GM21786 (cell line): ENCODE measurements around the gene SLC30A2.

ENCODE experiments used
- ATAC-seq: cut with Tn5 transposase; IDR thresholded peaks from one replicate; pipeline ENCODE4 v1.9.1; 2021; ENCODE audit not compliant: unreplicated experiment

Gene SLC30A2

DNA sequence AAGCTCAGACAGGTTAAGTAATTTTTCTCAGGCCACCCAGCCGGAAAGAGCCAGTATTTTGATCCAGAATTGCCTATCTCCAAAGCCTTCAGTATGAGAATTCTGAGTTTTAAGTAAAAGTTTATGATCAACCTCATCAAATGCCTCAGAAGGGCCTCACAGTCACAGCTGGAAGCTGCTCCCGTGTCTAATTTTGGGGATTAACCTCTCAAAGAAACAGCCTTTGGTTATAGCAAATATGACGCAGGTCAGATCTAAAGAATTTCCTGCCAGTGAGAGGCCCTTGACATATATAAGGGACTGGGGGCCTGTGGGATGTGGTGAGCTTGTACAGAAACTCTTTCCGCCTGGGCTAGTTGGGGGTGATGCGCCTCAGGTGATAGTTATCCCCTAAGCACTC, 22.1 kb downstream of the SLC30A2 start:
- ATAC-seq = no peak

DNA sequence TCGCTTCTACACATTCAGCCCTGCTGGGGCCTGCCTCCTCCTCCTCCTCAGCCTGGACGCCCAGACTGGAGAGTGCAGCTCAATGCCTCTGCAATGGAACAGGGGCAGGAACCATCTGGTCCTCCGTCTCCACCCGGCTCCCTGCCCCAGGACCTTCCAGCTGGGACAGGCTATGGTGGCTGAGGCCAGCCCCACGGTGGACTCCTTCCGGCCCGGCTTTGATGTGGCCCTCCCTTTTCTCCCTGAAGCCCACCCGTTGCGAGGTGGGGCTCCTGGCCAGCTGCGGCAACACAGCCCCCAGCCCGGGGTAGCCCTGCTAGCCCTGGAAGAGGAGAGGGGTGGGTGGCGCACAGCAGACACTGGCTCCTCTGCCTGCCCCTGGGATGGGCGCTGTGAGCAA, 22.9 kb downstream of the SLC30A2 start:
- no peak for ATAC-seq

DNA sequence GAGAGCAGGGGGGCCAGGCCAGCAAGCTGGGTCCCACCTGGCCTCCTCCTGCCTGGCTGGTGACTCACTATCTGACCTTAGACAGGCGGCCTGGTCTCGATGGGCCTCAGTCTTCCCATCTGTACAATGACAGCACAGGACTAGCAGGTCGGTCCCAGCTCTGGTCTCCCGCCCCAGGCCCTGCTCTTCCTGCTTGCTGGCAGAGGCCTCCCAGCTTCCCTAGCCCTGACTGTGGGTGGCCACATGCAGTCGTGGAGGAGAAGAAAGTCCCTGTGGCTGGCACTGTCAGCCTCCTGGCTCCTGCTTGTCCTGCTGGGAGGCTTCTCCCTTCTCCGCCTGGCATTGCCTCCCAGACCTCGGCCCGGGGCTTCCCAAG, 23.5 kb downstream of the SLC30A2 start:
- ATAC-seq = no peak

DNA sequence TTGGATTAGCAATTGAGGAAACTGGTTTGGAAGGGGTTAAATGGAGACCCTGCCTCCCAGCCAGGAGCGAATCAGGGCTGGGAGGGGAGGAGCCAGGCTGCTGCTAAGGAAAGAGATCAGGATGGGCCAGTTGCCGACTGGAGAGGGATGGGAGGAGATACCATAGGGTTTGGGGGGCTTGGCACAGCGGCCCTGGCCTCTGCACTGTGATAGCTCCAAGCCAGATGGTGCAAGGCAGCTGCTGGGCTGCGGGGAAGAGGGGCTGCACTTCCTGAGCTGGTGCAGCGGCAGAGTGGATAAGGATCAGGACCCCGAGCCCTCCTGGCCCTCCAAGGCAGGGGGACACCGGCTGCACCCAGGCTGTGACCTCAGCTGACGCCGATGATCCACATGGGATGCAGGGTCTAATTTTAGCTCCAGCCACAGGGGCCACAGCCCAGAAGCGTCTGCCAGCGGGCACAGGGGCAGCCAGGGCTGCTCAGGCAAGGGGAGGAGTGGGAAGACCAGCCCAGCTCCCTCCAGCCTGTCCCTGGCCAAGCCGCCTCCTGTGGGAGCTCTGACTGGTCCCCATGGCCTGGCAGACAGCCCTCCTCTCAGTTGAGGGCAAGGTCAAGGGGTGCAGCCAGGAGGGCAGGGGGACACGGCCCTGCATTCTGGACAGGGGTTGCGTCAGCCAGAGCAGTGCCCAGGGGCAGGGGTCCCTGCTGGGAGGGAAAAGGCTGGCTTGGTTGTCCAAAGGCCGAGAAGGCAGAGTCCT, 24.1 kb downstream of the SLC30A2 start, which contains the start of gene EXTL1:
TSS of gene EXTL1 (plus strand) at position 129 of the 757 bp plus-strand sequence. CDS start 872 bp downstream, outside the sequence.
- no peak for ATAC-seq

DNA sequence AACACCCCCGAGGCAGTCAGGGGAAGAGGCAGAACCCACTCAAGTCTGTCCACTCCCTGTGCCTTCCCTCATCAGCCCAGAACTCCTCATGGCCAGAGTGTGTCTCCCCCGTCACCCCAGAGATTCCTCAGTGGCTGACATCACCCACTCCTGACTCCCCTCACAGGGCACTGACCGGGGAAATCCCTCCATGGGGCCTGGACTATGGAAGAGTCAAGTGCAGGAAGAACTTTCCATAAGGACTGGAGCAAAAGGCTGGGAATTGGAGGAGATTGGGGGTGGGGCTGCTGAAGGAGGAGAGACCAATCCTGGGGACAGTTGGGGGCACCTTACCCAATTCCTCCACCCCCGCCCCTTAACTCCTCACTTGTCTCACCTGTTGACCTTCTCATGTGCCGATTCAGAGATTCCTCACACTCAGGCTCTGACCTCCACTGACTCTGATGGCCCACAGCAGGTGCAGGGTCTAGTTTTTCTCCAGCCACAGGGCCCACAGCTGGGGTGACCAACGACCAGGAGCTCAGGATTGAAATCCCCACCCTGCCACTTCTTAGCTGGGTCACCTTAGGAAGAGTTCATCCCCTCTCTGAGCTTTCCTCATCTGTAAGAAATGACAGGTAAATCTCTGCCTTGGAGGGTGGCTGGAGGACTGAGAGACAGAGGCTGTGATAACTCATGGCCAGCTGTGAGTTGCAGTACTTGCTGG, 24.8 kb downstream of the SLC30A2 start:
- no peak for ATAC-seq

DNA sequence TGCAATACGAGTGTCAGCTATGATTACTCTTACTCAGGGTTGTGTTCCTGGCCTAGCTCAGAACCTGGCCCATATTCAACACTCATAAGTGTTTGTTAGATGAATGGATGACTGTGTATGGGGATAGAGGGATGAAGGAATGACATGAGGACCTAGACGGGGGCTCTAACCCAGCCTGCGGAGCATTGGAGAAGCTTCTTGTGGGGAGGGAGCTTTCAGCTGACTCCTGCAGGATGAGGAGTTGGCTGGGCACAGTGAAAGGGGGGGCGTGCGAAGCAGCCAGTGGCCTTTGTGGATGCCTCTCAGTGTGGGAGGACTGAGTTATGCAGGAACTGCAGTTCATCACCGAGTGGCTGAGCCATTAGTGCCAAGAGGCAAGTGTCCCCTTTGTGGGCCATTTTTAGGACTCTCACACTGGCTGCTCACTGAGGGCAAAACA, 25.6 kb downstream of the SLC30A2 start:
- ATAC-seq = no peak

DNA sequence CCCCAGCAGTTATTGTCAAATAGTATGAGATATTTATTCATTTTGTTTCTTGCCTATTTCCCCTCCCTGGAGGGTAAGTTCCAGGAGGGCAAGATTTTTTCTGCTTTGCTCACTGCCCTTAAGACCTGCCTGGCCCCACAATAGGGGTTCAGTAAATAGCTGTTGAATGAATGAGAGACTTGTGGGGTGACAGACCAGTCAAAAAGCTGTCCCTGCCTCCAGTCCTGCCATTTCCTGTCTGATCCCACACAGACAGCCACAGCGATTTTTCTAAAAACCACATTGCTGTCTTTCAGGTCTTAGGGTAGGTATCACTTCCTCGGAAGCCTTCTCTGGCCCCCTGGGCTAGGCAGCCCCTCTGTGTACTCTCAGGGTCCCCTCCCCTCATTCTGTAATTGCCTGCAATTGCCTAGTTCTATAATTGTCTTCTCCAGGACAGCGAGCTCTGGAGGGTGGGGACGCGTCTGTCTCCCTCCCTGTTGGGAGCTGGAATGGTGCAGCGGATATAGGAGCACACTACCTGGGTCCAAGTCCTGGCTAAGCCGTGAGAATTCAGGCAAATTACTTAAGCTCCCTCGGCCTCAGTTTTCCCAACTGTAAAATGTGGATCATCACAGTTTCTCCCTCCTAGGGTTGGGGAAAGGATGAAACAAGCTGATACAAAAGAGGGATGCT, 26.1 kb downstream of the SLC30A2 start:
- no peak for ATAC-seq

DNA sequence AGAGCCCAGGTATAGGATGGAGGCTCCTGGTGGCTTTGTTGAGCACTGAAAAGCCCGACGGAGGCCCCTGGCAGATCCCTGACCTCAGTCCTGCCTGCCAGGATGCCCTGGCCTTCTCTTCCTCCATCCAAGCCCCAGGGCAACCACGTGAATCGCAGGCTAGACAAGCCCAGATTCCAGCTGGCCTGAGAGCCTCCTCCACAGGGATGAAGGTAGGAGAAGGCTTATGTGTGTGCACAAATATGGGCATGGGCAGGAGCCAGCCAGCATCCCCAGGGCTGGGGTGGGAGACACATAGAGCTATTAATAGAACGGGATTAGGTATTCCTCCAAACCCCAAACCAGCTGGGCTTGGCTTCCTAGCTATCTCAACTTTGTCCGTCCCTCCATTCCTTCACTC, 28.3 kb downstream of the SLC30A2 start:
- ATAC-seq = no peak

DNA sequence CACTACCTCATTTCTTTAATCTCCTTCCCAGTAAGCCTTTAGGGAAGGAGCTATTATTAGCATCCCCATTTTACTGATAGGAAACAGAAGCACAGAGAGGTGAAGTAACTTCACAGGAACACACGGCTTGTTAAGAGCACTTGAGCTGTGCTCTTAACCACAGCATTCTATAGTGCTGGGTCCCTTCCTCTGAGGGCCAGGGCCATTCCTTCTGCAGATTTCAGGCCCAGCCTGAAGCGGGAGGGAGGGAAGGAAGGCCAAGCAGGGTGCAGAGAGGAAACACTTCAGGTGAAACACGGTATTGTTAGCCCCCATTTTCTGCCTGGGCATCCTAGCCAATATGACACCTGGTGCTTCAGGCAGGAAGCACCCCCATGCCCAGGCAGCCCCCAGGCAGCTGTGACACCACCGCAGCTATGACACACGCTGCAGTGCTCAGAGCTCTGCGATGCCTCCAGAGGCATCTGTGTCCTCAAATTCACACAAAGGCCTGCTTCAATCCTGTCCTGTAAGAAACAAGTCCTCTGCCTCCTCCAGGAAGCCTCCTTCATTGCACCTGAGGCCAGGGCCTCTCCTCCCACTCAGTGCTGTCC, 28.9 kb downstream of the SLC30A2 start:
- no peak for ATAC-seq

DNA sequence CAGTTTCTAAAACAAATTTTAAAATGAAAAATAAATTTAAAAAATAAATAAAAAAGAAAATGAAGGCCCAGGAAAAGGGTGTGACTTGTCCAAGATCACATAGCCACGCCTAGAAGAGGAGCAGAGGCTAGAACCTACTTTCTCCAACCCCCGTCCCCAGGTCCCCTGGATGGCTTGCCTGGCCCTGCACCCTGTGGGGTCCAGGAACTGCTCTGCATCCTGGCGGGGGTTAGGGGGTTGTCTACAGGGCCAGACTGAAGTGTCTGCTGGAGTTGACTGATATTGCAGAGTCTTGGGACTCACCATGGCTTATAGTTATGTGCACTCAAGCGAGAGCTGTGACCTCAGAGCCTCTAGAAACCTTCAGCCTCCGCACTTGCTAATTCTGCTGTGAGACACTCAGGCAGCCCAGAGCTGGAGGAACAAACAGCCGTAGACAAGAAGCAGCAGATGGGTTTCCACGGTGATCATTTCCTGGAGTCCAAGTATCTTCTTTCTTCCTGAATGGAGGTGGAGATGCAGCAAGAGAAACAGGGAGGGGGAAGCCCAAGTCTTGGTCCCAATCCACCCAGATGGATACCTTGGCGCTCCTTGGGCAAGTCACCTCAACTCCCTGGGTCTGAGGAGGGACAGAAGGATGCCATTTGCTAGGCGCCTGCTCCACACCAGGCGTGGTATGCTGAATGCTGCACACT, 29.5 kb downstream of the SLC30A2 start:
- no peak for ATAC-seq

DNA sequence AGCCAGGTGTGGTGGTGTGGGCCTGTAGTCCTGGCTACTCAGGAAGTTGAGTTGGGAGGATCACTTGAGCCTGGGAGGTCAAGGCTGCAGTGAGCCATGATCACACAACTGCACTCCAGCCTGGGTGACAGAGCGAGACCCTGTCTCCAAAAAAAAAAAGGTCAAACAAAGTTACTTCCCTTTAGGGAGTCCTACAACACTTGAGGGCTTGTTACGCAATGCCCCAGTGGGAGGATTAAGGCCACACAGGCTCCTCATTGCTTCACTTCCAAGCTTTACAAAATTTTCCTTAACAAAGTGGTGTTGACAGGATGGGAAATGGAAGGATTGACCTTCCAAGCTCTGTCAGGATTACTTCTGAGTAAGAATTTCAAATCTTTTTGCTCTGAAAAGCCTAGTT, 30.6 kb downstream of the SLC30A2 start:
- no peak for ATAC-seq

DNA sequence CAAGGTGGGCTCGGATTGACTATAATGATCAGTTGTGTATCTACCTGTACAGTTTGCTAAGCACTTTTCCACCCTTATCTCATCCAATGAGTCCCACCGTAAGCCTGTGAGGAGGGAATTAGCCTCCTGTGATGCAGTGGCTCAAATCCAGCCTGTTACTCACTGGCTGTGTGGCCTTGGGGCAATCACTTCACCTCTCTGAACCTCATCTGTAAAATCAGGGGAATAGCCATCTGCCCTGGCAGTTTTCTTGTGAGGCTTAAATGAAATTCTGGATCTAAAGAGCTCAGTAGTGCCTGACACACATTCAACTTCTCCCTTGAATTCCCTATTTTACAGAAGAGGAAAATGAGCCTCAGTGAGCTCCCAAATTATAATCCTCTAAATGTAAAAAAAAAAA, 31.7 kb downstream of the SLC30A2 start:
- ATAC-seq = no peak

DNA sequence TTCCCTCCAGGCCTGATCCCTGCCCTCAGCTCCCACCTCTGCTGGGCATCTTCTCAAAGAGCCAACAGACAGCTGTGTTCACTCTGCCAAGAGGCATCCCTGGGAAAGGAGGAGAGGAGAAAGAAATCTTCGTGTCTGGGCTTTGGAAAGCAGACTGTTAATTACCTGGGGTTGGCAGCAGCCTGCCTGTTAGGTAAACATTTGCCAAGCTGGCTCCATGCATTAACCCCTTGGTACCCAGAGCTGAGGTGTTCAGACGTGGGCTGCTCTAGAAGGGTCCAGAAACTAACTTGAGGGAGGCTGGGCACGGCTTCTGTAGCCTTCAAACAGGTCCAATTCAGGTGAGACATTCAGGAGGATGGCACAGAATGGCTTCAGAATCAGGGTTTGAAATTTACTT, 33.1 kb downstream of the SLC30A2 start:
- ATAC-seq = no peak

DNA sequence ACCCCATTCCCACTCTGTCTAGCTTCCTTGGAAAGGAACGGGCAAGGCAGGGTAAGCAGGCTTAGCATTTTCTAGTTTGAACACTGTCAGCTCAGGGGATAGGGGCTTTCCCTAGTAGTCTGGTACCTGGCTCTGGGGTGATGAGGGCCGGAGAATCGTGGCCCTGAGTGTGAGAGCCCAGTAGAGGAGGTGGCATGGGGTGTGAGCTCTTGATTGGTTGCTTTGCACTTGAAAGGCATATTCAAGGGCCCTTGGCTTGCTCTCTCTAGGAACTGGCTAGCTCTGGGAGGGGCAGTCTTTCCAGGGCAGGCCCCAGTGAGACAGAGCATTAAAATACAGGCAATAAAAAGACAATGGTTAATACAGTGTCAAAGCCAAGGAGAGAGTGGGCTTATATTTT, 35.1 kb downstream of the SLC30A2 start:
- no peak for ATAC-seq

DNA sequence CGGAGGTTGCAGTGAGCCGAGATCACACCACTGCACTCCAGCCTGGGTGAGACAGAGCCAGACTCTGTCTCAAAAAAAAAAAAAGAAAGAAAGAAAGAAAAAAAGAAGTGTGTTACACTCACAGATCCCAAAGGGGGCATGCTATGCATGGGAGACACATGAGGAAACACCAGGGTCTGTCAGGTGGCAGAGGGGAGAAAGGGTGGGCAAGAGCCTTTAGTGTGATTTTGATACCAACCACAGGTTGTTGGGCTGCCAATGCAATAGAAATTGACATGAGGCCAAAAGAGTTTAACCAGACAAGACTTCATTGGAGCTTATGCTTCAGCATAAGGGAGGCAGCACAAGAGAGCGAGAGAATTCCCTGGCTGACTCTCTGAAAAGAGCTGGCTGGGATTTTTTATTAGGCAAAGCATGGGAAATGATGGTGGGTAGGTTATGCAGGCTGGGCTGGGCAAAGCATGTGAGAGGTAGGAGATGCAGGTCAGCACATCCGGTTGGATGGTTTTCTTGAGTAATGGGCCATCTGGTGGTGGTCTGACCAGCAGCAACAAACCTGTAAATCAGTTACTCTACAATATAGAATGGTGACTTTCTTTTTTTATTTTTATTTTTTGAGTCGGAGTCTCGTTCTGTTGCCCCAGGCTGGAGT, 36.0 kb downstream of the SLC30A2 start:
- no peak for ATAC-seq

DNA sequence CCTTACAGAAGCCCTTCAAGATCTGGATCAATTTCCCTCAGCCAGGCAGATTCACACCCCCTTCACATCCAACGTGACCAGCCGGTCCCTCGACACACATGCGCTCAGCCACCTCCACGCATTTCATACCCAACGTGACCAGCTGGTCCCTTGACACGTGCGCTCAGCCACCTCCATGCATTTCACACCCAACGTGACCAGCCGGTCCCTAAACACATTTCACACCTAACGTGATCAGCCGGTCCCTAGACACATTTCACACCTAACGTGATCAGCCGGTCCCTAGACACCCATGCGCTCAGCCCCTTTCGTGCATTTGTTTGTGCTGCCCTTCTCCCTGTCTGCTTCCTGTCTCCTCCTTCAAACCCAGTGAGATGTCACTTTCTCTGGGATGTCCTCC, 39.2 kb downstream of the SLC30A2 start:
- no peak for ATAC-seq

DNA sequence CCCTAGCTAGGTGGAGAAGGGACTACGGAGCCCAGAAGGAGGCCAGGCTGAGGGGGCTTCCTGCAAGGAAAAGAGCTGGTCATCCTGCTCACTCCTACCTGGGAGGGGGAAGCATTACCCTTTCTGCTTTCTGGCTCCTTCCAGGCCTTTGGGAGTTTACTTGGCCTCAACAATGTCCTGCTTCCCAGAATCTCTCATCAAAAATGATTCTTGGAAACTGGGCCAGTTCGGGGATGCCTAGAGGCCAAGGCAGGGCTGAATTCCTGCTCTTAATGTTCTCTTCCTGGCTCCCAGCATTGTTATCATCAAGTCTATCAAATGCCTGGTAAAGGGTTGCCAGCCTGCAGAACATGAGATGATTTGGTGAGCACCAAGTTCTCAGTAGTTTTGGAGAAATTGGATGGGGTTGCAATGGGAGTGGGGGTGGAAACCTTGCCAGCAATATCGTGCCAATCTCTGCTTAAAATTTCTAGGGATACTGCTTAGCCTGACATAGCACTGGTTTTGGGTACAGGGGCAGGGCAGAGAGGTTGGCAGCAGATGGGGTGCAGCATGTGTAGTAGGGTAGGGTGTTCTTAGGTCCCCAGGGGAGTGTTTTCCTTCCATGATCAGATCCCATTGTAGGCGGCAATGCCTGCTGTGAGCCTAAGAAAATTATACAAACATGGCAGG, 40.3 kb downstream of the SLC30A2 start:
- no peak for ATAC-seq

DNA sequence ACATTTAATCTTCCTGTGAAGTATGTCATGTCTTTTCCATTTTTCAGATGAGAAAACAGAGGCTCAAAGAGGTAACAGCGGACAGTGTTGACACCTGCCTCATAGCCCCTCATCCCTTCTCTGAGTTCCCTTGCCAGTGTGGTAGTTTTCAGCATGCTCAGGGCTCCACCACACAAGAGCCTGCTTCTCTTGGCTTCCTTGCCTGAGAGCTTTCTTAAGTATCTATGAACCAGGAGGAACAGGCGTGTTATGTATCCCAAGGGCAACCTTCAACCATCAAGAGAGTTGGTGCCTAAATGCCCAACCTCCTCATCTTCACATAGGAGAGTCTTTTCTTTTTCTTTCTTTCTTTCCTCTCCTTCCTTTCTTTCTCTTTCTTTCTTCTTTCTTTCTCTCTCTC, 42.2 kb downstream of the SLC30A2 start:
- ATAC-seq = no peak

DNA sequence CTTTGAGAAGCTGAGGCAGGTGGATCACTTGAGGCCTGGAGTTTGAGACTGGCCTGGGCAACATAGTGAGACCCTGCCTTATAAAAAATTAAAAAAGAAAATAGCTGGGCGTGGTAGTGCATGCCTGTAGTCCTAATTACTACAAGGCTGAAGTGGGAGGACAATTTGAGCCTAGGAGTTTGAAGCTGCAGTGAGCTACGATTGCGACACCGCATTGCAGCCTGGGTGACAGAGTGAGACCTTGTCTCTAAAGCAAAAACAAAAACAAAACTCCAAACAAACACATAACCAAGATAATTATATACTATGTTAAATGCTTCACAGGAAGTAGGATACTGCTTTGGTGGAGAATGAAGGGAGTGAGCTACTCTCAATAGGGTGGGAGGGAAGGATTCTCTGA, 42.7 kb downstream of the SLC30A2 start:
- ATAC-seq = no peak
